ENCODE measurements around the gene VENTX. TPM values are rescaled to one million over a fixed set of nuclear protein-coding genes. Genes with fewer than 3 reads are reported as not detected.

VENTX gene
- total RNA-seq, 2 donors from 2014 or later = 0.26 TPM; not detected in 1

DNA sequence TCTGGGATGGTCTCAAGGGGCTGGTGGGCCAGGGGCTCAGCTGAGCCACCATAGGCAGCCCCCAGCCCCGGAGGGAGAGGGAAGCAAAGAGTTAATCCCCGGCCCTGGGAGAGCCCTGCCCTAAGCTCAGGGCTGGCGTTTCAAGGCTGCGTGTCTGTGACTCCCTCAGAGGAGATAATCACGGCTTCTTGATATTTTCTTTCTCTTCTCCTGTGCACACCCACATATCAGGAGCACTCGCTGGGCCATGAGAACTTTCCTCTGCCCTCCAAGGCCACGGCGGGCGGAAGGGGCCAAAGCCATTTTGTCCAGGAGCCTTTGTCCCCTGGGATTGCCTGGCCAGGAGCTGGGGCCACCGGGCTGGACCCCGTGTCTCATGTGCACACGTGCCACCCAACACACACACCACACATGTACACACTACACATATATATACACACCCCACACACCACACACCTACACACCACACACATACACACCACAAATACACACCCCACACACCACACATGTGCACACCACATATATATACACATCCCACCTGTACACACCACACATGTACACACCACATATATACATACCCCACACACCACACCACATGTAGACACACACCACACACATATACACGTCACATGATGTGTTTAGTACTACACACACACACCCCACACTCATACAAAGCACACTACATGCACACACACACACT lies 16.9 kb downstream of the VENTX start:
- no peaks in the 10 kb centered on the region for H3K9me3 ChIP-seq
- no peaks in the 10 kb centered on the region for H3K36me3 ChIP-seq (replicated peaks in 1 of 2; ENCODE audit: insufficient read depth in 1 of 2, low read depth in 2 of 2)
- WGBS, 2 donors = 30 to 41% methylated on average over 11 to 13 of the region's 13 CpGs
- H3K4me3 ChIP-seq = no peak overlapping the region
- DNase-seq = no peak
- ATAC-seq = no peak
- no peak for TF ChIP-seq POLR2A (IDR thresholded peaks at IDR 0.05)
- TF ChIP-seq, protein P1, sequence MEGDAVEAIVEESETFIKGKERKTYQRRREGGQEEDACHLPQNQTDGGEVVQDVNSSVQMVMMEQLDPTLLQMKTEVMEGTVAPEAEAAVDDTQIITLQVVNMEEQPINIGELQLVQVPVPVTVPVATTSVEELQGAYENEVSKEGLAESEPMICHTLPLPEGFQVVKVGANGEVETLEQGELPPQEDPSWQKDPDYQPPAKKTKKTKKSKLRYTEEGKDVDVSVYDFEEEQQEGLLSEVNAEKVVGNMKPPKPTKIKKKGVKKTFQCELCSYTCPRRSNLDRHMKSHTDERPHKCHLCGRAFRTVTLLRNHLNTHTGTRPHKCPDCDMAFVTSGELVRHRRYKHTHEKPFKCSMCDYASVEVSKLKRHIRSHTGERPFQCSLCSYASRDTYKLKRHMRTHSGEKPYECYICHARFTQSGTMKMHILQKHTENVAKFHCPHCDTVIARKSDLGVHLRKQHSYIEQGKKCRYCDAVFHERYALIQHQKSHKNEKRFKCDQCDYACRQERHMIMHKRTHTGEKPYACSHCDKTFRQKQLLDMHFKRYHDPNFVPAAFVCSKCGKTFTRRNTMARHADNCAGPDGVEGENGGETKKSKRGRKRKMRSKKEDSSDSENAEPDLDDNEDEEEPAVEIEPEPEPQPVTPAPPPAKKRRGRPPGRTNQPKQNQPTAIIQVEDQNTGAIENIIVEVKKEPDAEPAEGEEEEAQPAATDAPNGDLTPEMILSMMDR (IDR thresholded peaks at IDR 0.05) = no peak
- H3K27ac ChIP-seq = no peak overlapping the region
- no peaks in the 10 kb centered on the region for H3K27me3 ChIP-seq
- intact Hi-C loops (cut with DNase I) = no loop called here
- H3K4me1 ChIP-seq = peaks cover 27% of the 10 kb centered on the region

DNA sequence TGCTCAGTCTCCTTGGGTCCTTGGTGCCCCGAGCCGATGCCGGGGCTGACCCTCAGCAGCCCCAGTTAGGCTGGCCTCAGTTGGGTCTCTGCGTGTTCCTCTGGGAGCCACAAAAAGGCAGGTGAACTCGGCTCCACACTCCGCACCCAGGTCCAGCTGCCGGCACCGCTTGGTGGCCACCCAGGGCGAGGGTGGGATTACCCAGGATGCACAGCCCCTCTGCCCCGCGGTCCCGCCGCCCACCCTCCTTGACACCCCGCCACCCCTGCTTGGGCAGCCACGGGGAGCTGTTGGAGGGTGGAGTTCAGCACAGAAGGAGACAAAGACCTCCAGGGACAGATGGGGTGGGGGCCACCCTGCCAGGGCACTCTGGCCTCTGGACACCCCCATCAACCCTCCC lies 17.7 kb downstream of the VENTX start:
- peaks cover 27% of the 10 kb centered on the region for H3K4me1 ChIP-seq
- ATAC-seq (no peak), DNase-seq (no peak)
- TF ChIP-seq, protein P1 (IDR thresholded peaks at IDR 0.05) = no peak
- TF ChIP-seq POLR2A (IDR thresholded peaks at IDR 0.05) = no peak
- H3K27me3 ChIP-seq = no peaks in the 10 kb centered on the region
- H3K9me3 ChIP-seq = no peaks in the 10 kb centered on the region
- whole genome bisulfite sequencing, 2 donors = 86 to 100% methylated on average over 3 to 11 of the region's 15 CpGs
- no peak overlapping the region for H3K4me3 ChIP-seq
- no peaks in the 10 kb centered on the region for H3K36me3 ChIP-seq (replicated peaks in 1 of 2; ENCODE audit: insufficient read depth in 1 of 2, low read depth in 2 of 2)
- intact Hi-C loops (cut with DNase I) = no loop called here
- no peak overlapping the region for H3K27ac ChIP-seq

DNA sequence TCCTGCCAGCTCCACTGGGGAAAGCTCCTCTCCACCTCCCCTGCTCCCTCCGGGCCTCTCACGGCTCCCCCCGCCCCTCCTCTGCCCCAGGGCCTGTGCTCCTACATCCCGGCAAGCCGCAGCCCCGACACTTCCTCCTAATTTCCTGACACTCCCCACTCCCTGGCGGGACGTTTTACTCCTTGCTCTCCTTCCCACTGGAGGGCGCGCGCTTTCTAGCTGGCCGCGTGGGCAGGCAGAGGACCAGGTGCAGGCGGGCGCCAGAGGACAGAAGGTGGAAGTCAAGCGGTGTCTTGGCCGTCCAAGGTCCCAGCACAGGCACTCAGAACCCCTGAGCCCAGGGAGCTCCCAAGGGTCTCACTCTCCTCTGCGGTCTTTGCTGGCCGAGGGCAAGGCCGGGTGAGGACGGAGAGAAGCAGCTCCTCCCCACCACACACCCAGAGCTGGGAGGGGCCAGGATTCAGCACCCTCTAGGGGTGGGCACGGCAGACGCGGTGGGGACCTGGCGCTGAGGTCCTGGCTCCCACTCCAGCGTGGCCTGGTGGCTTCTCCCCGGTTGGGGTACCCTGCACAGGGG lies 19.9 kb downstream of the VENTX start:
- ATAC-seq (peak; percentile 62), DNase-seq (peak; percentile 80 to 85 (median 84))
- 3 to 10% methylated on average over 13 to 27 of the region's 27 CpGs for WGBS, 2 donors
- peaks cover 36% of the 10 kb centered on the region for H3K4me1 ChIP-seq
- no peak overlapping the region for H3K4me3 ChIP-seq
- peak overlapping the region; percentile 64 to 77 (median 64) for H3K27ac ChIP-seq
- no peaks in the 10 kb centered on the region for H3K27me3 ChIP-seq
- intact Hi-C loops (cut with DNase I) = no loop called here
- H3K36me3 ChIP-seq (replicated peaks in 1 of 2; ENCODE audit: insufficient read depth in 1 of 2, low read depth in 2 of 2) = no peaks in the 10 kb centered on the region
- no peaks in the 10 kb centered on the region for H3K9me3 ChIP-seq
- TF ChIP-seq, protein P1 (IDR thresholded peaks at IDR 0.05) = peak; percentile 25 to 71 (median 53)
- peak in 2 of 3 donors; percentile 53 to 54 for TF ChIP-seq POLR2A (IDR thresholded peaks at IDR 0.05)

DNA sequence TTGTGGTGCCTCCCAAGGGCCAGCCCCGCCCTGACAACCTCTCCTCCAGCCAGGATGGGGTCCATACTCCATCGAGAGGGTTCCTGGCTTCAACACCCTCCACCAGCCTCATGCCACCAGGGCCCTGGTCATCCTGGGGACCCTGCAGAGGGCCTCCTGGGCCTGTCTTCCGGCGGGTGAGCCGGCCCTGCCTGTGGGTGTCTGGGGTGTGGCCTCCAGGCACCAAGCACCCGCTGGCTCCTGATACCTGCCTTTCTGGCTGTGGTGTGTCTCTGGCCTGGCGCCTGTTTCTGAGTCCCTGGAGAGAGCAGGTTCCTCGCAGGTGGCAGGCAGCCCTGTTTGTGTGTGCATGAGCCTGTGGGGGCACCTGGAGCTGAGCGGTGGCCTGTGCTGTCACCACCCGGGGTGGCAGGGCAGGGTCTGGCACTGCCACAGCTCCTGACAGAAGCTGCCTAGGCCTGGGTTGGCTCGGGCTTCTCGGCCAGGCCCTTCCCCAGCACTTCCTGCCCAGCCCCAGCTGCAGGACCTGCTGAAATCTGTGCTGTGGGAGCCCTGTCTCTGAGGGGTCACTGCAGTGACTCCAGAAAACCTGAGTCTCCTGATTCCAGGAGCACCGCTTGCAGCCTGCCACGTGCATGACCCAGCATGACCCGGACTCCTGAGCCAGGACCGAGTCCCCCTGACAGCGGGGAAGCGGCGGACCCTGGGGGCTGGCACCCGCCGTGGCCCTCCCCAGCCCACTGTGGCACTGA lies 20.6 kb downstream of the VENTX start:
- TF ChIP-seq, protein P1 (IDR thresholded peaks at IDR 0.05) = no peak
- TF ChIP-seq POLR2A (IDR thresholded peaks at IDR 0.05) = peak in 1 of 3 donors; percentile 13
- H3K27me3 ChIP-seq = no peaks in the 10 kb centered on the region
- intact Hi-C loops (cut with DNase I) = no loop called here
- H3K4me1 ChIP-seq = peaks cover 36% of the 10 kb centered on the region
- 32 to 63% methylated on average over 4 to 20 of the region's 21 CpGs for WGBS, 2 donors
- peak overlapping the region; percentile 64 to 77 (median 64) for H3K27ac ChIP-seq
- no peaks in the 10 kb centered on the region for H3K9me3 ChIP-seq
- ATAC-seq (peak; percentile 31), DNase-seq (peak; percentile 65 to 83 (median 79))
- H3K4me3 ChIP-seq = no peak overlapping the region
- H3K36me3 ChIP-seq (replicated peaks in 1 of 2; ENCODE audit: insufficient read depth in 1 of 2, low read depth in 2 of 2) = no peaks in the 10 kb centered on the region

Data from body of pancreas (tissue), 4 donors.